Sigmoid colon (tissue), 4 donors: ENCODE measurements around the gene MCU.

ENCODE experiments used
- CTCF ChIP-seq, 4 experiments: fragments of 450-650 bp in 3 of 4; fragments of 200-600 bp in 1 of 4; IDR thresholded peaks; one replicate each; pipeline ENCODE4 v1.5.1; 2016 to 2019; ENCODE audit warnings: antibody characterized with exemption in 4 of 4, mild to moderate bottlenecking in 3 of 4, moderate library complexity in 2 of 4
- POLR2AphosphoS5 ChIP-seq, 4 donors: sonication (generic); formaldehyde crosslinking; IDR thresholded peaks; one replicate each; pipeline ENCODE4 v1.6.1; 2017; ENCODE audit warnings: antibody characterized with exemption in 4 of 4

GRCh38 chr10:72754275-72755032 lies 62.5 kb downstream of the MCU start:
- TF ChIP-seq CTCF (IDR thresholded peaks at IDR 0.05) (no peak), POLR2AphosphoS5 (IDR thresholded peaks at IDR 0.05) (no peak)
